Uterus (tissue), 4 donors: ENCODE measurements around the gene UQCR10. TPM values are rescaled to one million over a fixed set of nuclear protein-coding genes. Genes with fewer than 3 reads are reported as not detected.
A peak's percentile ranks its signal among the peaks of the same experiment; 100 is the strongest.

Source experiments
- DNase-seq, 2 donors: peaks; one replicate each; pipeline ENCODE4 v3.0.0-alpha.2; 2019 to 2020
- H3K27ac ChIP-seq, 2 donors: fragments of 200-600 bp; sonication (generic); 1 replicate in 1 of 2; 2 replicates in 1 of 2; pipeline ENCODE4 v1.5.1; 2016 to 2018
- H3K27me3 ChIP-seq, 2 donors: fragments of 200-600 bp; sonication (generic); one replicate each; pipeline ENCODE4 v1.5.1; 2018 to 2019; ENCODE audit warnings: control low read depth in 1 of 2
- H3K36me3 ChIP-seq, 2 donors: fragments of 200-600 bp; sonication (generic); one replicate each; pipeline ENCODE4 v1.5.1; 2019; ENCODE audit warnings: control low read depth in 1 of 2
- H3K4me1 ChIP-seq, 2 donors: fragments of 200-600 bp; sonication (generic); one replicate each; pipeline ENCODE4 v1.5.1; 2018 to 2019; ENCODE audit warnings: control low read depth in 1 of 2
- H3K4me3 ChIP-seq, 2 donors: fragments of 200-600 bp; sonication (generic); 1 replicate in 1 of 2; 2 replicates in 1 of 2; pipeline ENCODE4 v1.5.1; 2018 to 2019; ENCODE audit warnings: mild to moderate bottlenecking in 1 of 2
- H3K9me3 ChIP-seq, 2 donors: fragments of 200-600 bp; sonication (generic); one replicate each; pipeline ENCODE4 v1.5.1; 2019; ENCODE audit warnings: control low read depth in 1 of 2
- CTCF ChIP-seq, 4 experiments: fragments of 200-600 bp in 2 of 4; fragments of 450-650 bp in 2 of 4; sonication (generic) in 2 of 4; IDR thresholded peaks; one replicate each; pipeline ENCODE4 v1.5.1; 2016 to 2019; ENCODE audit warnings: antibody characterized with exemption in 4 of 4, mild to moderate bottlenecking in 2 of 4, moderate library complexity in 1 of 4
- POLR2A ChIP-seq, 2 donors: fragments of 450-650 bp; IDR thresholded peaks; one replicate each; pipeline ENCODE4 v1.6.1; 2016; ENCODE audit warnings: antibody characterized with exemption in 2 of 2, mild to moderate bottlenecking in 1 of 2, moderate library complexity in 1 of 2
- intact Hi-C: fragments of 100-400 bp; cut with DNase I; formaldehyde crosslinking; loops from one replicate; pipeline ENCODE4 v1.15.1; 2023; ENCODE audit warnings: low total_unique reads
- total RNA-seq, 4 donors: library from RNA; depleted of rRNA in 3 of 4; stranded (reverse); fragments of >200 nt in 3 of 4; gene quantifications; one replicate each; pipeline versions ENCODE4 v1.1.0 to v1.2.4, GENCODE V29; 2014 to 2023
- donor health status: DM: yes; HTN: yes; CAD: no.

Gene UQCR10
- total RNA-seq, 4 donors from 2014 or later, result 6.2 to 49.7 (median 41.7) TPM

- Histone ChIP-seq H3K4me3 (no peak overlapping the region), H3K9me3 (no peaks in the 10 kb centered on the region), H3K4me1 (peaks cover 7 to 11% of the 10 kb centered on the region in 2 donors), H3K27me3 (no peaks in the 10 kb centered on the region), H3K36me3 (no peaks in the 10 kb centered on the region), H3K27ac (no peak overlapping the region)
- intact Hi-C loops, result no loop called here
- no peak for DNase-seq
- TF ChIP-seq CTCF (IDR thresholded peaks at IDR 0.05), result no peak
- TF ChIP-seq POLR2A (IDR thresholded peaks at IDR 0.05), result no peak
Observed at GRCh38 chr22:29772170-29772641, 5.0 kb downstream of the UQCR10 start.

DNA sequence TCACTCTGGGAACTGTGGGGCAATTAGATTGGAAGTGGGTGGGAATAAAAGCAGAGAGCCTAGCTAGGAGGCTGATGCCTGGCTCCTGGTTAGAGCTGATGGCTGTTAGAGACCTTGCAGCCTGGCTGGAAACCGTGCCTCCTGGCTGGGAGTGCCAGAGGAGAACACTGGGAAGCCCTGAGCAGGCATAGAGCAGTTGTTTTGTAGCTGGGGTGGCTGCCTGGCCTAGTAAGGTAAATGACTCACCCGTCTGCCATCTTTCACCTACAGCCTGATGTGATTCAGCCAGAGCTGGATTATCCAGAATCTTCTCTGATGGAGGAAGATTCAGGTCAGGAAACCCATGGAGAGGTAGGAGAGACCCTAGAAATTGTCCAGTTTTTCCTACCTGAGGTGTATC, 6.1 kb downstream of the UQCR10 start:
- H3K4me1 ChIP-seq, result peaks cover 6% of the 10 kb centered on the region in 2 donors
- no peak overlapping the region for H3K27ac ChIP-seq
- no peaks in the 10 kb centered on the region for H3K36me3 ChIP-seq
- H3K9me3 ChIP-seq, result no peaks in the 10 kb centered on the region
- no peak overlapping the region for H3K4me3 ChIP-seq
- no peak for DNase-seq
- intact Hi-C loops, result no loop called here
- TF ChIP-seq POLR2A (IDR thresholded peaks at IDR 0.05) (no peak), CTCF (IDR thresholded peaks at IDR 0.05) (no peak)
- H3K27me3 ChIP-seq, result no peaks in the 10 kb centered on the region

- no peak overlapping the region for H3K4me3 ChIP-seq
Observed at GRCh38 chr22:29780220-29780619, 13.1 kb downstream of the UQCR10 start.

DNA sequence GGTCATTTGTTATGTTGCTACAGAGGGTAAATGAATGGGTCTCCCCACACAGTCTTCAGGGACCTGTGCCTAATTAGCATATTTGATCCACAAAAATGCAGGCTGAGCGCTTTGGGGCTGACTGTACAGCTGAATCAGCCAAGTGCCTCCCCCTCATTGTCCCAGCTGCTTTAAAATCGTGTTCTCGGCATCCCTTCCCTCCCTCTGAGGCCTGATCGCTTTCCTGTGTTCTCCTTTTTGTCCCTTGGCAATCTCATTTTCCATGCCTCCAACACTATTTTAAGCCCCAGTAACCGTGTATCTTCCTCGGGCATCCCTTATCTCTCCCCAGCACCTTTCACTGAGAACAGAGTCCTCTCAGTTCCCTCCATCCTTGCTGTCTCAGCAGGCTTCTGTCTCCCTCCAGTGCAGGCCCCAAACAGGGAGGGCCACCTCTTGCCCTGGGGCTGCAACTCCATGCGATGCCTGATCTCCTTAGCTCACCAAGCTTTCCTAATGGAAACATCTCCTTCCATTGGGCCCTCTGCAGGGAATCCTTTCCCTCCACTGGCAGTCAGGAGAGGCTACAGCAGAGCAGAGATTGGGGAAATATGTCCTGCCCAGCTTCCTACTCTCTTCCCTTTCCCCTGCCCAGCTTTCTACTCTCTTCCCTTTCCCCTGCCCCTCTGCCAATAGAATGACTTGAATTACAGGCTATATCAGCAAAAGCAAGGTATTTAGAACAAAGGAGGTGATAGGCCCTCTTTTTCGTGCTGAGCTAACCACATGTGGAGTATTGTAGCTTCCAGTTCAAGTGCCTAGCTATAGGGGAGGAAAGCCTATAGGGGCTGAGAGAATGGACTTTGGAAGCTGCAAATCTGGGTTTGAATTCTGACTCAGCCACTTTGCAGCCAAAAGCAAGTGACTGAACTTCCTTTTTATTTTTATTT, 13.8 kb downstream of the UQCR10 start:
- H3K4me3 ChIP-seq, result no peak overlapping the region
- H3K36me3 ChIP-seq, result no peaks in the 10 kb centered on the region
- peaks cover 0 to 3% of the 10 kb centered on the region in 2 donors for H3K4me1 ChIP-seq
- DNase-seq, result peak in 1 of 2 donors; percentile 37
- TF ChIP-seq CTCF (IDR thresholded peaks at IDR 0.05), result no peak
- no peak for TF ChIP-seq POLR2A (IDR thresholded peaks at IDR 0.05)
- no peaks in the 10 kb centered on the region for H3K27me3 ChIP-seq
- H3K27ac ChIP-seq, result peak overlapping the region; percentile 49 to 52
- intact Hi-C loops, result no loop called here
- no peaks in the 10 kb centered on the region for H3K9me3 ChIP-seq

More at GRCh38 chr22:29780220-29780619, 13.1 kb downstream of the UQCR10 start:
- Histone ChIP-seq H3K27ac (peak overlapping the region in 1 of 2 donors; percentile 49), H3K4me1 (peaks cover 0 to 3% of the 10 kb centered on the region in 2 donors), H3K36me3 (no peaks in the 10 kb centered on the region), H3K9me3 (no peaks in the 10 kb centered on the region), H3K27me3 (no peaks in the 10 kb centered on the region)
- DNase-seq, result no peak
- TF ChIP-seq POLR2A (IDR thresholded peaks at IDR 0.05) (no peak), CTCF (IDR thresholded peaks at IDR 0.05) (no peak)
- intact Hi-C loops, result no loop called here
